Pulmonary artery endothelial cell (primary cell): ENCODE results near the gene CEP290. TPM values are rescaled to one million over a fixed set of nuclear protein-coding genes. Genes with fewer than 3 reads are reported as not detected.
"Not testable (repeated sequence)": the region's sequence is repeated elsewhere in the genome, so short reads cannot be mapped to it uniquely, and the experiment has no call there.

Source experiments
- DNase-seq: peaks from one replicate; pipeline ENCODE4 v3.0.0-alpha.2; 2011; ENCODE audit warnings: low read depth, low spot score
- total RNA-seq: library from RNA; depleted of rRNA; stranded (reverse); fragments of >200 nt; gene quantifications from 2 replicates; pipeline ENCODE4 v1.2.3, GENCODE V29; 2014

The CEP290 gene
- total RNA-seq, 1 donor from 2014 or later, result 9.4 TPM

GRCh38 chr12:88142610-88142991 lies 713 bp upstream of the CEP290 start:
- no peak for DNase-seq

GRCh38 chr12:88141425-88141773 lies 489 bp downstream of the CEP290 start:
- no peak for DNase-seq

- DNase-seq, result not testable (repeated sequence)
Observed at GRCh38 chr12:88139711-88140110, 2.2 kb downstream of the CEP290 start.

GRCh38 chr12:88133181-88133580 lies 8.7 kb downstream of the CEP290 start:
- not testable (repeated sequence) for DNase-seq

GRCh38 chr12:88132392-88132791 lies 9.5 kb downstream of the CEP290 start:
- no peak for DNase-seq

GRCh38 chr12:88127855-88128254 lies 14.0 kb downstream of the CEP290 start:
- no peak for DNase-seq

GRCh38 chr12:88127099-88127498 lies 14.8 kb downstream of the CEP290 start:
- no peak for DNase-seq

GRCh38 chr12:88122666-88123065 lies 19.2 kb downstream of the CEP290 start:
- no peak for DNase-seq

GRCh38 chr12:88113871-88114270 lies 28.0 kb downstream of the CEP290 start:
- DNase-seq, result no peak

- peak; percentile 0 for DNase-seq
Observed at GRCh38 chr12:88111074-88111652, 30.7 kb downstream of the CEP290 start.

- DNase-seq, result no peak
Observed at GRCh38 chr12:88108021-88108420, 33.9 kb downstream of the CEP290 start.

GRCh38 chr12:88093573-88093972 lies 48.3 kb downstream of the CEP290 start:
- DNase-seq, result no peak

- no peak for DNase-seq
Observed at GRCh38 chr12:88092771-88093170, 49.1 kb downstream of the CEP290 start.

- DNase-seq, result no peak
Observed at GRCh38 chr12:88084210-88084609, 57.7 kb downstream of the CEP290 start.

- DNase-seq, result no peak
Observed at GRCh38 chr12:88083634-88084033, 58.3 kb downstream of the CEP290 start.

- no peak for DNase-seq
Observed at GRCh38 chr12:88081247-88081646, 60.6 kb downstream of the CEP290 start.

GRCh38 chr12:88067301-88067700 lies 74.6 kb downstream of the CEP290 start:
- no peak for DNase-seq

GRCh38 chr12:88063375-88063774 lies 78.5 kb downstream of the CEP290 start:
- no peak for DNase-seq

GRCh38 chr12:88062474-88062873 lies 79.4 kb downstream of the CEP290 start:
- no peak for DNase-seq

- DNase-seq, result no peak
Observed at GRCh38 chr12:88058719-88059077, 83.2 kb downstream of the CEP290 start.

GRCh38 chr12:88057994-88058718 lies 83.7 kb downstream of the CEP290 start:
- DNase-seq, result no peak

- no peak for DNase-seq
Observed at GRCh38 chr12:88056571-88056970, 85.3 kb downstream of the CEP290 start.

GRCh38 chr12:88052686-88053085 lies 89.2 kb downstream of the CEP290 start:
- no peak for DNase-seq
